Suppressor macrophage treated with lipopolysaccharide for 1 hour (primary cell): ENCODE results near the gene CDH20.

Experiments
- DNase-seq, 3 donors: peaks; one replicate each; pipeline ENCODE4 v3.0.0-alpha.2; 2020 to 2022

CDH20 gene

DNA sequence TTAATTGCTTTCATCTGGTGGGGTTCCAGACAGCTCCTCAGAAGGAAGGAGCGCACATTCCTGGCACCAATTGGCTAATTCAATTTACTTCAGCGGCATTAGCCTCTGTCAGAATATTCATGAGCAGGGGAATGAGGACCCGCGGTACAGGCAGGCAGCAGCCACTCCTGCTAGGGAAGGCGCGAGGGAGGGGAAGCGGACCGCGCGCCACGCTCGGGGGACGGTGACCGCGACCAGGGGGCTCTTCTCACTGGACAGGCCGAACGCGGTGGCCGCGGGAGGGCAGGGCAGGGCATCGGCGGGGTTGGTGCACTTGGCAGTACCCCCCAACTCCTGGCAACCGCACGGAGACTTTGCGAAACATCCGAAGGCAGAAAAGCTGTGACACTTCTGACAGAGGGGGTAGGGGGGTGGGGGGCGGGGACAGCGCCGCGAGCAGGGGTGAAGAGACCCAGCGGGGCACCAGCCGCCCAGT lies at the start of gene CDH20:
CDH20 (plus strand) TSS at position 160 of the 475 bp plus-strand sequence.
- DNase-seq: no peak

DNA sequence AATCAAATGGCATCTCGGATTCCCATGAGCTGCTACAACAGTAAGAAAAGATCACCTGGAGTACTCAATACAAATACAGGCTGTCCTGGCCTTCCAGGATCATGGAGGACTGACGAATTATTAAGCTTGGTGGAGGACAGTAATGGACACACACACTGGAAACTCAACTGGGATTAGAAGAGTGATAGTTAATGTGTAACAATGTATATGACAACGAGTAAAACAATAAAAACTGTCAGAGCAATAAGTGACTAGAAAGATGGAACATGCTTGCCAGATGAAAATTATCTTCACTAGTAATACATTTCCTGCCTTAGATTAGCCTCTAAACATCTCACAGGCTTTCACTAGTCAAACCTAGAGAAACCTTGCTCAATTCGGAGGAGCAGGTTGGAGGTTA lies 49.2 kb upstream of the CDH20 start:
- DNase-seq: no peak

GRCh38 chr18:61285777-61286176 lies 47.5 kb upstream of the CDH20 start:
- no peak for DNase-seq

DNA sequence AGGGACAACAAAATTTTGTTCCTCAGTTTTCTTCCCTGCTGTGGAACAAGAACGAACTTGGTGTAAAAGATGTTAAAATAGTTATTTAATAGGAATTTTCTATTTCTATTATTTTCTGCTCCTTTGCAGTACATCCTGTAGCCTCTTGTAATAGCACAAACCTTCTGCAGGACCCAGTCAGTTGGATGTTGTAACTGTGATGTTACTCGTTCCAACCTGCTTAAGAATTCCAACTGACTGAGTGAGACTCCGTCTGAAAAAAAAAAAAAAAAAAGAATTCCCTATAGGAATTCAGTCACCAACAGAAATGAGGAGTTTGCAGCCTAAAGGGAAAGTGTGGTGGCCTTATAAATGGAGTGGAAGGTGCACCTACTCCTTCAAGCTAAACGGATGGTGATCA lies 46.4 kb upstream of the CDH20 start:
- no peak for DNase-seq

GRCh38 chr18:61290616-61291015 lies 42.6 kb upstream of the CDH20 start:
- DNase-seq: no peak

DNA sequence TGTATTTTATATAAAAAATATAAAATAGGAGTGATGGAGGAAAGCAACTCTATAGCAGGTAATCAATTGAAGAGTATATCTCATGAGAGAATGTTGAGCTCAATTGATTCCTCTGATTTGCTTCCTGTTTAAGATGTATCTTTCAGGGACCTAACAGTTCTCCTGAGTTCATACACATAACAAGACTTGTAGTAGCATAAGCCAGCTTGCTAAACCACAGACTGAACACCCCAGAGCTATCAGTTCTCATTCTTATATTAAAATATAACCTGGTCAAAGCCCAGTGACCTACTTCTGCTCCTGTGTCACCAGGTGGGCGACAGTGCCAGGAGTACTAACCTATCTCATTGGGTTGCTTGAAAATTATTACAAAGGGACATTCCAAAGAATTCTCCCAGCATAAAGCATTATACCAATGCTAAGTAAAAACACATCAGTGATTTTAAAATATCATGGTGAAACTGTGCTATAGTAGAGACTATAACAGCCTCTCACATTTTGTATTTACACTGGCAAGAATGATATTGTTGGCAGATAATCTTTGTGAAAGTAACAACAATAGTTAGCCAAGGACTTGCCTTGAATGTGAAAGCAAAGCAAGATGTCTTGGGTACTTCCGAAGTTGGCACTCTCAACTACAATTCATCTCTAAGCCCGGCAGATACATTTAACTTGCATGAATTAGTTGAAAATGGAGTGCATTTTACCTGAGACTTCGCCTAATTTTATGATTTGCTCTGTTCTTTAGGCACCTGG lies 40.8 kb upstream of the CDH20 start:
- no peak for DNase-seq

GRCh38 chr18:61295153-61295552 lies 38.1 kb upstream of the CDH20 start:
- no peak for DNase-seq

DNA sequence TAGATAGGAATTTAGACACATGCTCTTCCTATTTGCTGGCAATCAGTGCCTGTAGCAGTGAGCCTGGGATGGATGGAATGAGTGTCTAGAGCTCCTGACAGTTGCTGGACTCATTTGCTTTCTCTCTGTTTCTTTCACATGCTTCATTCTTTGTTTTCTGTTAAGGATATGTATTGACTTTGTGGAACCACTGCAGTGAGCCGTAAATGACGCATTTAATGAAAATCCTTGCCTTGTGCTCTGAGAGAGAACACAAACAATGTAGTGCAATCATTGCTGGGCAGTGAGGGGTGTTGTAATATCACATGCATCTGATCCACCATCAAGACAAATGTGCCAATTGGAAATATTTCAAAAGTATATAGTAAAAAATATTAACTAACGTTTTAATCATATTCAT lies 25.2 kb upstream of the CDH20 start:
- DNase-seq: no peak

- DNase-seq: no peak
Observed at GRCh38 chr18:61308795-61309393, 24.3 kb upstream of the CDH20 start.

- peak; percentile 35 to 61 (median 41) for DNase-seq
Observed at GRCh38 chr18:61322265-61322873, 10.9 kb upstream of the CDH20 start.

- no peak for DNase-seq
Observed at GRCh38 chr18:61323951-61324350, 9.3 kb upstream of the CDH20 start.

DNA sequence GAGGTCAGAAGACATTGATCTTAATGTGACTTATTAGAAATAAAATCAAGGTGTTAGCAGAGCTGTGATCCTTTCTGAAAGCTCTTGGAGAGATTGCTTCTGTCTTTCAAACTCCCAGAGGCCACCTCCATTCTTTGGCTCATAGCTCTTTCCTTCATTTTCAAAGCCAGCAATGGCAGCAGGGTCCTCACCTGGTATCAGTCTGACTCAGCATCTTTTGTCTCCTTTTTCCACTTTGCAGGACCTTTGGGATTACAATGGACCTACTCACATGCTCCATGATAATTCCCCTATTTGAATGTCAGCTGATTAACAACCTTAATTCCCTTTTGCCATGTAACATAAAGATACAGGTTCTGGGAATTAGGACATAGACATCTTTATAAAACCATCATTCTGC lies 6.8 kb upstream of the CDH20 start:
- DNase-seq: no peak

GRCh38 chr18:61329398-61329797 lies 3.8 kb upstream of the CDH20 start:
- DNase-seq: no peak

DNA sequence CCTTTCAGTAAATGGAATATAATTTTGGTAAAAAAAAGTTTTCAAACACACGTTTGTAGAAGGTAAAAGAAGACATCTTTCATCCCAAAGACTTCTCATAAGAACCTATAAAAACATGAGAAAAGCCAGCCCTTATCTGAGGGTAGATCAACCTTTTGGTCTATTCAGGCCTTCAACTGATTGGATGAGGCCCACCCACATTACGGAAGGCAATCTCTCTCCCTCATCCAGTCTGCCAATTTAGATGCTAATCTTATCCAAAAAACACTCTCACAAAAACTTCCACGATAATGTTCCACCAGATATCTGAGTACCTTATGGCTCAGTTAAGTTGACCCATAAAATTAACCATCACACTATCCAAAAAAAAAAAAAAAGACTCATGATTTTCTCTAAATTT lies 2.2 kb upstream of the CDH20 start:
- no peak for DNase-seq

- no peak for DNase-seq
Observed at GRCh38 chr18:61333746-61334490, 688 bp downstream of the CDH20 start.

DNA sequence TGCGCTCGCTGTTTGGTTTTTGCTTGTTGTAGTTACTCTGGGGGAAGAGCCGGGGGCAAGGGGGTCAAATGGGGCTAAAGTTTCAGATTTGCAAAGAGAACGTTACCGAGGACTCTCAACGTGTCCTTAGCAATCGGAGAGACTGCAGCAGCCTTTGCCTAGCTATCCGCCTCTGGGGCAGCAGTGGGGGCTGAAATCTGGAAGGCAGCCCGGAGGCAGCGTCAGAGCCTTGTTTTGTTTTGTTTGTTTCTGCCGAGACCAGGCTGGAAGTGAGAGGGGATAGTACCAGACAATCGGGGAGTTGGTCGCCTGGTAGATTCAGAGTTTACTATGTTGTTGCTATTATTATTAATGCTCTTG lies 1.2 kb downstream of the CDH20 start:
- no peak for DNase-seq

- DNase-seq: no peak
Observed at GRCh38 chr18:61334951-61335683, 1.9 kb downstream of the CDH20 start.

GRCh38 chr18:61335684-61336555 lies 2.7 kb downstream of the CDH20 start:
- no peak for DNase-seq

- DNase-seq: no peak
Observed at GRCh38 chr18:61336766-61337165, 3.5 kb downstream of the CDH20 start.

DNA sequence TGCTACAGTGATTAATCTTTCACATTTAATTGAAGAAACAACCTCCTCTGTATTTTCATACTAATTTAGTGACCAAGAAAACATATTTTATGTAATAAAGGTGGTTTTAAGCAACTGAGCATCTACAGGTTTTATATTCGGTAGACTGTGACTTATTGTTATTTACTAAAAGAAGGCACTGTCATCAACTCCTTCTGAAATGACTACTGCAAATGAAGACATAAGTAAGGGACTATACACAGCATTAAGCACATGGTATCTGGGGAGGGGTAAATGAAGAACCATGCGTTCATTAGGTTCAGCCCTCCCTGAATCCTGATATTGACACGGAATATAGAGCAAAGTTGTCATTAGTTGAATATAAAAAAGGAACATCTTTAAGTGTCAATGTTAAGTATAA lies 4.3 kb downstream of the CDH20 start:
- DNase-seq: no peak

DNA sequence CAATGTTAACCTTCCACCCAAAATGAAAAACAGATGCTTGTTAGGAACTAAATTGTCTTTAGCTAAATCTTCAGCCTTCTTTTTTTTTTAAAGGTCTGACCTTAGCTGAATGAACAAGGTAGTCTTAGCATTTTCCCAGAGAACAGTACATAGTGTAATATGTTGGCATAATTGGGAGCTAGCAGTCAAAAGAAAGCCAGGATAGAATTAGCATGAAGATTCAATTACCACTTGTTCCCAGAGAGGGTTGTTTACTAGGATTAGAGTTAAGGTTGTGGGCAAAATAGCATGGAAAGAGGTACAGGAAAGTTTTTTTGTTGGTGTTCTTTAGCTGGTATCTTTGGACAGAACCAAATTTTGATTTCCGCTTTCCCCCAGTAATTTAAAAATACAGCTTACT lies 6.9 kb downstream of the CDH20 start:
- no peak for DNase-seq

GRCh38 chr18:61348230-61348629 lies 15.0 kb downstream of the CDH20 start:
- no peak for DNase-seq
